HG02610 (cell line): ENCODE measurements around the gene TMPRSS4.

Experiments used
- ATAC-seq: cut with Tn5 transposase; IDR thresholded peaks from one replicate; pipeline ENCODE4 v1.9.1; 2021; ENCODE audit warnings: mild to moderate bottlenecking, moderate library complexity; ENCODE audit not compliant: unreplicated experiment

TMPRSS4 gene

DNA sequence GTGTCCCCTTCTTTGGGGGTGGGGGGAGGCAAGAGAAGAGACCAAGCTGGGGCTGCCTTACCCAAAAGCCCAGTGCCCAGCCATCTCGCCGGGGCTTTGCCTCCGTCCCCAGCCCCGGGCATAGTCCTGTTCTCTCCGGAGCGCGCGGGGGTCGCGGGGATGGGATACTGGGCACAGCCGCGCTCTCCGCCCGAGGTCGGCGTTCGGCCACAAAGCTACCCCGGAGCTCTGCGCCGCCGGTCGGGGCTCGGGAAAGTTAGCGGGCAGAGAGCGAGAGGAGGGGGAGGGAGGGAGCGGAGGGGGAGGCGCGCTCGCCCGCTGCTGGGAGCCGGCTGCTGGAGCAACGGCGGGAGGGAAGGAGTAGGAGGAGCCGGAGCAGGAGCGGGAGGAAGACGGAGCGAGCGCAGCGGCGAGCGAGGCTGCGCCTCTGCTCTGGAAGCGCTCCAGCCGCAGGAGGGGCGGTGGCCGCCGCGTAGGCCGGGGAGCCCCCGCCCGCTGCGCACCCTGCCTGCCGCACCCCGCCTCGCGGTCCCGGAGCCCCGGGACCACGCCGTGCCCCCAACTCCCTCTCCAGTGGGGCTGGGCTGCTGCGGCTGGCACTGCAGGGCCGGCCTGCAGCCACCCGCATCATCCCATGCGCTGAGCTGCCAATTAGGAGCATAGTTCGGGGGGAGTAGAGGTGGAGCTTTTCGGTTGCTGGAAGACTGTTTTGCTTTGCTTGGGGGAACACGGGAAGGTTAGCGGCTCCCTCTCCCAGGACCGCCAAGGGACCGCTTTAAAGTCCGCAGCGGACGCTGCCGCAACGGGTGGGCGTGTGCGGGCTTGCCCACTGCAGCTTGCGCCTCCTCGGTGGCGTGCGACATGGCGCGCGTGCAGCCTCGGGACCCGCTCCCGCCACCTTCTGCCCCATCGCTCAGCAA is 75.9 kb downstream of the TMPRSS4 start, which contains the start of gene SCN4B:
TSS of gene SCN4B (minus strand) at position 272 of the 920 bp plus-strand sequence. CDS start at position 122, 150 bp downstream.
- ATAC-seq: no peak

DNA sequence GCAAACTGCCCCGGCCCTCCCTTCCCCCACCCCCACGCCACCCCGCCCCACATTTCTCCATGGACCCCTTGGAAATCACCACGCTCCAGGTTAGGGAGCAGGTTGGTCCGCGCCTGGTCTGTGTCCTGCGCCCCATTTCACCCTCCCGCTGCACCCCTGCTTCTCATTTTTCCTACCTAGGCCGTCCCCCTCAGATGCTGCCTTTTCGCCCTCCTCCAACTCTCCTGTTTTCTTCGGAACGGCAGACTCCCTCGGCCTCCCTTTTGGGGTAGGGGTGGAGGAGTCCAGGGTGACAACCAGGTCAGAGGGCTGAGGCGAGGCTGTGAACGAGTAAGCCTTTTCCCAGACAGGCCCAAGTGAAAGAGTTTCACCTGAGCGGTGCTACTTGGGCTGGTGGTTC is 76.6 kb downstream of the TMPRSS4 start:
- ATAC-seq: no peak

DNA sequence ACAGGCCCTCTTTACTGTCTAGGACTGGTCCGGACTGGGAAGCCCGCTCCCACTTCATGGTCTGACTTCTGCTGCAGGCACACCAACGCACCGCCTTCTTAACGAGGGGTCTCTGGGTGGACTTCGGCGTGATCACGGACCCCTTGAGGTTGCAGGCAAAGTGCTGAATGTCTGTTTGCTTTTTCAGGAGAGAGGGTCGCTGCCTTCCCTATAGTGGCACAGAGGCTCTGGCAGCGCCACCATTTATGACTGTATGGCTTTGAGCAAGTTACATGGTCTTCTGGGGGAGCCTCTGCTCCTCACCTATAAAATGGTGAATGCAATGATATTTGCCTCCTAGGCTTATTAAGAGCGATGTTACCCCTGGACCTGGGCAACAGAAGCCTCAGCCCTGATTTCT is 77.1 kb downstream of the TMPRSS4 start:
- ATAC-seq: no peak

DNA sequence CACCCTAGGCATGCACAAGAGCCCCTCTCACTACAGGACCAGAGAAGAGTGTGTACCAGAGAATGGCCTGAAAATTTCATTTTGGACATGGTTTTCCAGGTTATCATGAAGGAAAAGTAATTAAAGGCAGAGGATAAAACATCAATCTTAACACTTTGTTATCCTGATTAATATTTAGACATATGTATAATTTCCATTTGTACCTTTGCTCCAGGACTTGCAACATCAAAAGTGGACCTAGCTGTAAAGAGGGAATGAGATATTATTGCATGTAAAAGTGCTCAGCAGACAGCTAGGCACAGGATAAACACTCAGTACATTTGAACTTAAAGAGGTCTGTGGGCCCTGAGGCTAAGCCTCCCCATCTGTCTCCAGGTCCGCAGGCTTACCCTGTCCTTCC is 77.8 kb downstream of the TMPRSS4 start:
- no peak for ATAC-seq

DNA sequence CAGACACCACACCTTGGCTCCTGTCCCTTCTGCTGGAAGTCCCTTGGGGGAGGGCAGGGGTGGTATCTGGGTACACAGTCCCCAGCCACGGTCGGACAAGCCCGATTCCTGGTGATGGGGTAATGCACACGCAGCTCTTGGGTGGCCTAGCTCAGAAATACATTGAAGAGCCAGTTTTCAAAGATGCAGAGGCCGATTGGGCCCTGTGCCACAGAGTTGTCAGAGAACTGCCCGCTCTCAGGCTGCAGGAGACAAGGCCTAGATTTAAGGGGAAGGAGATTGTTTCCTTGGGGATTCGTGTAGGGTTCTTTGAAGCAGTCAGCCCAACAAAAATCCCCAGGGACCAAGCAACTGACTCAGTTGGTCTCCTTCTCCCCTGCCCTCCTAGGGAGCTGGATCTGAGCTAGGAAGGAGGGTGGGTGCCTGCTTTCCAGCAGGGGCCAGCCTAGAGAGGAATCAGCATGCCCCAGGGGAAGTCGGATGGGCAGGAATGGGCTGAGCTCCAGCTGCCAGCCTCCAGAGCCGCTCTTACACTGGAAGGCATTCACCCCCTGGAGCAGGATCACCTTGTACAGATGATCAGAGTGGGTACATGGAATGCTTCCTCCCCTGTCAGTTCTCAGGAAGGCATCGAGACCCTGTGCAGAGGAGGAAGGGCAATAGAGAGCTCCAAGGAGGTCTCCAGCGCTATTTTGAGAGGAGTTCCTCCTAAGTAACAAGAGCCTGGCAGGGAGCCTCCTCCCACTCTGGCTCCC is 79.1 kb downstream of the TMPRSS4 start:
- ATAC-seq: no peak

DNA sequence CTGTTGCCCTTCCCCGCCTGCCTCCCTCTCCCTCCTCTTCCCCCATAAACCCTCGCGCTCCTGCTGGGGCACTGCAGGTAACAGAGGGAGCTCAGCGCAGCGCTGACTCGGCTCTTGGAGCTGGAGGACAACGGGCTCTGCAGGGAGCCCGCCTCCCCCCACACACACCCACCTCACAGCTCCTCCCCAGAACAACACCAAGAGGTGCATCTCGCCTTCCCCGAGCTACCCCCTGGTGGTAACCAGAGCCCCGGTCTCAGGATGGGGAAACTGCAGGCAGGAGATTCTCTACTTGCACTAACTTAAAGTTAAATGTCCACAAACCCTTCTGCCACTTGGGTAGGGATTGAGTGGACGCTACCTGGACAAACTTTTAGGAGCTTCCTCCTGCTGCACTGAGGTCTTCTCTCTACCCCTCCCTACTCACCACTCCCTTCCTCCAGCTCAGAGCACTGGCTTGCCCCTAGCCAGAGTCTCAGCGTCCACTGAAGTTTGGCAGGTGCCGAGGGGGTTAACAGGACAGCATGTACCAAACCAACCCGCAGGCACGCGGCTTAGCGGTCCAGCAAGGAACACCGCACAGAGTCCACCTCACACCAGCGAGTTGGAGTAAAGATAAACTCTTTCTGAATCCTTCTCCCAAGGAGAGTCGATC is 79.8 kb downstream of the TMPRSS4 start:
- no peak for ATAC-seq

DNA sequence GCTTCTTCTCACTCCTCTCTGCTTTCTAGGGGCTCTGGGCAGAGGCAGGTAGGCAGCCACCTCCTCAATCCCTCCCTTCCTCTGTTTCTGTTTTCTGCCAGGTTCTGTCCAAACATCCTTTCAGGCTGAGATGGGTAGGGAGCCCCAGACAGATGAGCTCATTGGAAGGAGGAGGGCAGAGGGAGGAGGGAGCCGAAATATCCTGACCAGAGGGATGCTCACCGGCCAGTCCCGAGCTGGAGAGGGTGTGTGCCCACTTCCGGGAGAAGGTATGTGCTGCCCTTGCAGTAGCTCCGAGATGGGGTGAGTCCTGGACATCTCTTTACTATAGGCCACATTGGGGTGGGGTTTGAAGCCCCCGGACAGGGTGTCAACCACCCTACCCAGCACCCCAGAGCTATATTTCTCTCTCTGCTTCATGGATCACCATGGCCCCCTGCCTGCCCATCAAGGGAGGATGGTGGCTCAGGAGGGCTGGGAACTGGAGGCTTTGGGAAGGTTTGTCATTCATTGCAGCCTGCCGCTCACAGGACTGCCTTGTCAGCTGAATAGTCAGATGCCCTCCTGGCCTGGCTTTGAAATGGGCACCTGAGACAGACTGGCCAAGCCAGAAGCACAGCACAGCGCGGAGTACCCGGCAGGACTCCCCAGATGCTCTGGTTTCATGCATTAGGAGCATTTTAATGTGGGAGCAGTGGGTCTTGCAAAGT is 80.5 kb downstream of the TMPRSS4 start:
- ATAC-seq: no peak

DNA sequence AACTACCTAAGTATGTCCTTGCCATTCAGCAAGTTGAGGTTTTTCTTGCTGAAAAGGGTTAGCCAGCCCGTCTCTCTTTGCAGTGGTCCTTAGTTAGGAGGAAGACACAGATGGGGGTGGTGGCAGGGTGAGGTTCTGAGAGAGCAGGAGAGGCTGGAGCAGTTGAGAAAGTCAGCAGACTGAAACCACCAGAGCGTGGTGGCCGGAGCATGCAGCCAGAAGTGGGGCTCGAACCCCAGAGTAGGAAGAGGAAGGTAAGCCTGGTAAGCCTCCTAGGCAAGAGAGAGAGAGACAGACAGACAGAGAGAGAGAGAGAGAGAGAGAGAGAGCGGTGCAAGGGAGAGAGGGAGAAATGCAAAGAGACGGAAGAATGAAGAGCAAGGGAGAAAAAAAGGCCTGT is 84.9 kb downstream of the TMPRSS4 start:
- no peak for ATAC-seq

DNA sequence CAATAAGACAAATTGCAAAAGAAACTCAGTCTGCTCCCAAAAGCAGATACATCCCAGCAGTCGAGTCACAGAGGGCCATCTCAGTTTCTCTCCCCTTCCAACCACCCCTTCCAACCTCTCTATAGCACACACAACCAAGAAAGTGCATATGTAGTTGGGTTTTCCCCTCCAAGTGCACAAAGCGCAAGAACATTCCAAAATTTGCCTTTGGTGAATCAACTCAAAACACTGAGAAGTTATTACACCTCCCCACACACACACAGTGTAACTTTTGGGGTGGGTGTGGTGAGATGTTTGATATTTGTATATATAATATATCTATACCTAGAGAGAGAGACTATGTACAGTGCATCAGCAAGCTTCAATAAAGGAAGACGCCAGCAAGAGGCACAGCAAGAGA is 86.0 kb downstream of the TMPRSS4 start:
- no peak for ATAC-seq

DNA sequence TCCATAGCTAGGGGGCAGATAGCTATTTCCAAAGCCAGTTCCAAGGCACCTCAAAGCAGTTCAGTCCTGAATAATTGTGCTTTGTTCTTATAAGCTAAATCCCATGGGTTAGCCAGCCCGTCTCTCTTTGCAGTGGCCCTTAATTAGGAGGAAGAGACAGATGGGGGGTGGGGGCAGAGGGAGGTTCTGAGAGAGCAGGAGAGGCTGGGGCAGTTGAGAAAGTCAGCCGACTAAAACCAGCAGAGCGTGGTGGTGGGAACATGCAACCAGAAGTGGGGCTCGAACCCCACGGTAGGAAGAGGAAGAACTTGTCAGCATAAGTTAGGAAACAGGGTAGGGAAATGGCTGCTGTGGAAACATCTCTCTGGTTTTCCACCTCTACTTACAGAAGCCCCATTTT is 86.6 kb downstream of the TMPRSS4 start:
- ATAC-seq: no peak

DNA sequence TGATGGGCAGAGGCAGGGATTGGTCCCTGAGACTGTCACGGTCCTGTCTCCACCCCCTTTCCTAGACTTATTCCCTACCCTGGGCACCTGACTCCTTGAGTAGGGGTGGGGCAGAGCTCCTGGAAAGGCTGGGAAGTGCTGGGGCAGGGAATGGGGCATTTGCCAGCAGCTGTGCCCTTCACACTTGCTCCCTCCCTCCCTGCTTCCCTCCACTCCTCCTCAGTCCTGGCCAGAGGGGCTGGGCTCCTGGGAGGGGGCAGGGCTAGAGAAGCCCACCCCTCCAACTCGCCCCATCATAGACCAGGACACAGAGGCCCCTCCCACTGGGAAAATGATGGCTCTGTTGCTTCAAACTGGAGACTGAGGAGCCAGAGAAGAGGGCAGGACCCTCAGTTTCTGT is 88.0 kb downstream of the TMPRSS4 start:
- no peak for ATAC-seq

DNA sequence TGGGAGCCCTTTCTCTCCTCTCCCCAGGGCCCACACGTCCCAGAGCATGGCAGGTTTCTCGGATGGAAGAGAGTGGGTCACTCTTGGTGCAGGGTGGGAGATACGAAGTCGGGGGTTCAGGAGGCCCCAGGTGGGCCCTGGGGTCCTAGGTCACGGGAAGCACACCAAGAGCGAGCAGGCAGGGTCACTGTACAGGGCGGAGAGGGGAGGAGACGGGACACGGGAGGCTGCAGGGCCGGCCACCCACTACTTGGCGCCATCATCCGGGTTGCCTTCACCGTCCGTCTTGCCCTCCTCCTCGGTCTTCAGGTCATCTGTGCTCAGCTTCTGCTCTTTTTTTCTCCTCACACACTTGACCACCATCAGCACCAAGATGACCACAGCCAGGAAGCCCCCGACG is 89.8 kb downstream of the TMPRSS4 start:
- ATAC-seq: no peak

DNA sequence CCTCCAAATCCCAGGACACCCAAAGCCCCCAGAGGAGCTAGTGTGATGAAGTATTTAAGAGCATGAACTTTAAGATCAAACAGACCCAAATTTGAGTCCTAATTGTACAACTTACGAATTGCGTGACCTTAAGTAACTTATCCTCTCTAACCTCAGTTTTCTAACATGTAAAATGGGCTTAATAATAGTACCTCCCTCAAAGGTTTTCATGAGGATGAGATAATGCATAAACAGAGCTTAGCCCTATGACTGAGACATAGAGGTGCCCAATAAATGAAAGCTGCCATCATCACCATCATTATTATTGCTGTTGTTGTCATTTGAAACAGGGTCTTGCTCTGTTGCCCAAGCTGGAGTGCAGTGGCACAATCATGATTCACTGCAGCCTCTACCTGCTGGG is 90.4 kb downstream of the TMPRSS4 start:
- no peak for ATAC-seq

DNA sequence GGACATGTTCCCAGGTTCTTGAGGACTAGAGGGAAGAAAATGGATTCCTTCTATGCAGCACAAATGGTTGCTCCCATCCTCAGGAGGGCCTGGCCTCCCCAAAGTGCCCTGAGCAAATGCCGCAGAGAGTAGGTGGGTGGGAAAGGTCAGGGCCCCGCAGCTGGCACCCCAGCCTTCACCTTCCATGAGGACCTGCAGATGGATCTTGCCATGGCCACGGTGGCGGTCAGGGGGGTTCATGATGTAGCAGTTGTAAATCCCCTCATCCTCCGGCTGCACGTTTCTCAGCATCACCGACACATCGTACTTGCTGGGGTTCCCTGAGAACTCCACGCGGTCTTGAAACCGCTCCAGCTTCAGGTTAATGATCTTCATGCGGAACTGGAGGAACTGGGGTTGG is 91.0 kb downstream of the TMPRSS4 start:
- no peak for ATAC-seq

DNA sequence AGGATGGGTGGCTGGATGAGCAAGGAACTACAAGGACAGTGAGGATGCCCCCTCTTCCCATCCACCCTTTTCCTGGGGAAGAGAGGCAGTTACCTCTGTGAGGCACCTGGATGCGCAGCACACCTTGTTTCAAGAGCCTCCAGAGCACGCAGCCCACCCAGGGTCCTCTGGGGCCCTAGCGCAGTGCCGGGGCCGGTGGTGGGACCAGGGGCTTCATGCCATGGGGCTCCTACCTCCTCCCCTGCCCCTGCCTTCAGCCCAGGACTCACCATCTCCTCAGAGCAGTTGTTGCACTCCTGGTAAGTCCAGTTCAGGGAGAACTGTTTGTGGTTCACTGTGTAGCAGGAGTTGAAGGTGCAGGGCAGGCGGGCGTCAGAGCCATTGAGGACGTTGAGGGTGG is 91.4 kb downstream of the TMPRSS4 start:
- no peak for ATAC-seq

DNA sequence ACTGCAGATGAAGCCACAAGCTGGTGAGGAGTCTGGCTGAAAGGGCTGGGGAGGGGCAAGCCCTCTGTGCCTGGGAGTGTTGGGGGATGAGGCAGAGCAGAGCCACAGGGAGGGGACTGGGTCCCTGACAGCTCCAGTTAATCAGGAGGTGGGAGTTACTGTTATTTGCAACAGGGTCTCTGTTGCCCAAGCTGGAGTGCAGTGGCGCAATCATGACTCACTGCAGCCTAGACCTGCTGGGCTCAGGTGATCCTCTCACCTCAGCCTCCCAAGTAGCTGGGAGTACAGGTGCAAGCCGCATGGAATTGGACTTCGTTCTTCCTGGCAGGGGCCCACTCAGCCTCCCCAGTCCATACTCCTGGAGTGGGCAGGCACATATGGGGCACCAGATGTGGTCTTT is 91.9 kb downstream of the TMPRSS4 start:
- no peak for ATAC-seq

DNA sequence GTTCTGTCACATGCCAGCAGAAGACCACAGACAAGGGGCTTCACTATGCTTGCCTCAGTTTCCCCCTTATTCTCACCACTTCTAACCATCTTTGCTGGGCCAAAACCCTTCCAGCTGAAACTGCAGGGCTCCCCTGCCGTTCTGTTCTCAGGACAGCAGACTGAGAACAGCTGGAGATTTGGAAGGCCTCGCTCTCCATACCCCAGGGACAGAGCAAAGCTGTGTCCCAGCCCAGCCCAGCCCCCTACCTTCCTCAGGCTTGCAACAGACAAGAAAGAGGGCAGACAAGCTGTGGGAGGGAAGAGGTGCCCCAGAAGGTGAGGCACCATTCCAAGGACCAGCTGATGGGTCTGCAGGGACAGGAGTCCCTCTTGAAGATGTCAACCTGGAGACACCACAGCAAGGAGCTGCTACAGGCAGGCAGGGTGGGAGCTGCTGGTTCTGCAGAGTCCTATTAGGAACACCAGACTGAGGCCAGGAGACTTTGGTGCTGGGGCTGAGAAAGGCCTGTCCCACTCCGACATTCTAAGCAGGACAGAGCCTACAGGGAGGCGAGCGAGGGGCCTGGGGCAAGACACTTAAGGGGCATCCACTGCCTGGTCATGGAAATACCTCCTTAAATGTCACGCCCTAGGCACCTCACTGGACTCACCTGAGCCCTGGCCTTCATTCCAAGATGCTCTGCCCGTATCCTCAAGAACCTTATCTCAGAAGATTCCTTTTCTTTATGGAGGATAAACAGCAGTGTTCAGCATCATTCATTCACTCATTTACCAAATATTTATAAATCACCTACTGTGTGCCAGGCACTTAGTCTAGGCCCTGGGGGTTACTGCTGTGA is 92.6 kb downstream of the TMPRSS4 start:
- ATAC-seq: no peak

DNA sequence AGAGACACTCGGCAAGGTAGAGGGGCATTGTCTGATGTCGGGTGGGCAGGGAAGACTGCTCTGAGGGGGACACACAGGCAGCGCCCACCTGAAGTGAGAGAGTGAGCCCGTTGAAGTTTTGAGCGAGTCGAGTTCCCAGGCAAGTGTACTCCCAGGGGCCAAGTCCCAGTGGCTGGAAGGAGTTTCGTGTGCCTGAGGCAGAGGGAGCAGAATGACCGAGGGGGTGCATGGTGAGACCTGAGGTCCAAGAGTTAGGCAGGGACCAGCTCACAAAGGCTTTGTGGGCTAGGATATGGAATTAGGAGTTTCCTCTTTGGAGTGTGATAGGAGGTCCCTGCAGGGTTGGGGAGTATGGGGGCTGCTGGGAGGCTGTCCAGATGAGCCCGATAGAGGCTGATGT is 93.4 kb downstream of the TMPRSS4 start:
- no peak for ATAC-seq

DNA sequence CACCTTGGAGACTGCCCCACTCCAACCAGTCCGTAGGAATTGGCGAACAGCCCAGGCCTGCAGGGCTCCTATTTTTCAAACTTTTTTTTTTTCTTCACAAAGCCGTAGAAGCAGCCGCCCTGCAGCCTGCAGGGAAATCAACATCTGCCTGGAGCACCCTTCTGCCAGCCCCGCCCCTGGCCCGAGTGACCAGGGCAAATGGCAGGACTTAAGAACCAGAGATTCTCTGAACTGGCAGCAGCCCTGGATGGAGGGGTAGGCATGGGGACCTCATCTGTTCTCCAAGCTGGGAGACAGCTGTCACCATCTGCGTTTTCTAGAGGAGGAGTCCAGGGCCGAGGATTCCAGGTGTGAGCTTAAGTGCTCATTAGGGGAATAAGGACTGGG is 94.0 kb downstream of the TMPRSS4 start:
- ATAC-seq: no peak
